ENCODE measurements around the gene EXPH5. TPM values are rescaled to one million over a fixed set of nuclear protein-coding genes. Genes with fewer than 3 reads are reported as not detected.

Gene EXPH5
- total RNA-seq, 1 experiment from 2014 or later = 17.0 TPM

DNA sequence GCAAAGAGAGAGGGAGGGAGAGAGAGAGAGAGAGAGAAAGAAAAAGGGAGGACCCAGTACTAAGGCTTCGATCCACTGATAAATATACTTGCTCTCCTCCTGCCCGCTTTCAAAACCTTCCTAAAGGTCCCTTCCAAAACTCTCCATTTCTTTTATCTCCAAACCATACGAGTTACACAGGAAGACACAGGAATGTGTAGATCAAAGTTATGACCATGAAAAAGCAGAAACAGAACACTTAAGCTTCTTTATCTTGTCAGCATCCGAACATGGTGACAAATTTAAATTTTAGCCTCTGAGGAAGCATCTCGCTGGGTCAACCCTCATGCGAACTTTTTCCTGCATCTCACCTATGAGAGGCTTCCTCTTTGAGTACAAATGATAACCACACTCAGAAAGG is 66.2 kb downstream of the EXPH5 start:
- TF ChIP-seq, protein P1, sequence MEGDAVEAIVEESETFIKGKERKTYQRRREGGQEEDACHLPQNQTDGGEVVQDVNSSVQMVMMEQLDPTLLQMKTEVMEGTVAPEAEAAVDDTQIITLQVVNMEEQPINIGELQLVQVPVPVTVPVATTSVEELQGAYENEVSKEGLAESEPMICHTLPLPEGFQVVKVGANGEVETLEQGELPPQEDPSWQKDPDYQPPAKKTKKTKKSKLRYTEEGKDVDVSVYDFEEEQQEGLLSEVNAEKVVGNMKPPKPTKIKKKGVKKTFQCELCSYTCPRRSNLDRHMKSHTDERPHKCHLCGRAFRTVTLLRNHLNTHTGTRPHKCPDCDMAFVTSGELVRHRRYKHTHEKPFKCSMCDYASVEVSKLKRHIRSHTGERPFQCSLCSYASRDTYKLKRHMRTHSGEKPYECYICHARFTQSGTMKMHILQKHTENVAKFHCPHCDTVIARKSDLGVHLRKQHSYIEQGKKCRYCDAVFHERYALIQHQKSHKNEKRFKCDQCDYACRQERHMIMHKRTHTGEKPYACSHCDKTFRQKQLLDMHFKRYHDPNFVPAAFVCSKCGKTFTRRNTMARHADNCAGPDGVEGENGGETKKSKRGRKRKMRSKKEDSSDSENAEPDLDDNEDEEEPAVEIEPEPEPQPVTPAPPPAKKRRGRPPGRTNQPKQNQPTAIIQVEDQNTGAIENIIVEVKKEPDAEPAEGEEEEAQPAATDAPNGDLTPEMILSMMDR (IDR thresholded peaks at IDR 0.05; ENCODE audit: unreplicated experiment) = no peak
- no peak for DNase-seq
- BruUV-seq (replicated peaks) = no TSS peak
- H3K4me1 Mint-ChIP-seq (ENCODE audit: low read depth, unreplicated experiment) = no peaks in the 10 kb centered on the region
- no peaks in the 10 kb centered on the region for H3K36me3 Mint-ChIP-seq (ENCODE audit: insufficient read depth, unreplicated experiment)
- no peaks in the 10 kb centered on the region for H3K27me3 Mint-ChIP-seq (ENCODE audit: unreplicated experiment)
- H3K9me3 Mint-ChIP-seq (ENCODE audit: low read depth, unreplicated experiment) = no peaks in the 10 kb centered on the region
- no peak overlapping the region for H3K4me3 Mint-ChIP-seq (ENCODE audit: low read depth, unreplicated experiment)
- intact Hi-C loops (cut with micrococcal nuclease; ENCODE audit: unreplicated experiment) = no loop called here
- CTCF ChIA-PET = no interaction called here
- H3K27ac Mint-ChIP-seq (ENCODE audit: unreplicated experiment) = no peak overlapping the region

DNA sequence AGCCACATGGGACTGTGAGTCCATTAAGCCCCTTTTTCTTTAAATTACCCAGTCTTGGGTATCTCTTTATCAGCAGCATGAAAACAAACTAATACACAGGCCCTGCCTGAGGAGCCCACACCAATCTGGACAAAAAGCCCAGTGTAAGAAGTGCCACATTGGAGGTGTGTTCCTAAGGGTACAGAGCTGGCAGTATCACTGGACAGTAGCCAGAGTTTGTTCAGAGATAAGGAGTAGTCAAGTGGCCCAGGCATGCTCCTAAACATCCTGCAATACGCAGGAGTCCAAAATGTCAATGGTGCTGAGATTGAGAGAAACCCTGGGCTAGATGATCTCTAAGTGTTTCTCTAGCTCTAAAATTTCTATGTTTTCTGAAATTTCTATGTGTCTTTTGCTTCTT is 68.4 kb downstream of the EXPH5 start:
- DNase-seq = no peak
- Mint-ChIP-seq H3K4me1 (ENCODE audit: low read depth, unreplicated experiment) (no peaks in the 10 kb centered on the region), H3K27ac (ENCODE audit: unreplicated experiment) (no peak overlapping the region), H3K9me3 (ENCODE audit: low read depth, unreplicated experiment) (no peaks in the 10 kb centered on the region), H3K36me3 (ENCODE audit: insufficient read depth, unreplicated experiment) (no peaks in the 10 kb centered on the region), H3K27me3 (ENCODE audit: unreplicated experiment) (no peaks in the 10 kb centered on the region), H3K4me3 (ENCODE audit: low read depth, unreplicated experiment) (no peak overlapping the region)
- intact Hi-C loops (cut with micrococcal nuclease; ENCODE audit: unreplicated experiment) = no loop called here
- TF ChIP-seq, protein P1 (IDR thresholded peaks at IDR 0.05; ENCODE audit: unreplicated experiment) = no peak
- CTCF ChIA-PET = no interaction called here
- BruUV-seq (replicated peaks) = no TSS peak

DNA sequence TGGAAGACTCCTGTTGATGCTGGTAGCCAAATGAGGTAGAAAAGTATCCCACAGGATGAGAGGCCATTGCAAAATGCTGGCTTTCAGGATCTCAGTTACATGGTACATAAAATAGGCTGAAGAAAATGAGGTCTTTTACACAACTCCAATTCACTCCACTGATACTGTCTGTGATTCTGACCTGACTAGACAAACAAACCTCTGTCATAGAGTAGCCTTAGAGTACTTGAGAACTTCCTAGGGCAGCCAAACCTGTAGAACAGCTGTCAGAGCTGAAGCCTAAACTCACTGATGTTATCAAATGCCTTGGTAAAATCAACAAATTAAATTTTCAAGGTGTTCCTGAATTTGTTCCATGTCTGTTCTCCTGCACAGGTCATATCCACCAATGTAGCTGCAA is 69.1 kb downstream of the EXPH5 start:
- intact Hi-C loops (cut with micrococcal nuclease; ENCODE audit: unreplicated experiment) = no loop called here
- Mint-ChIP-seq H3K4me3 (ENCODE audit: low read depth, unreplicated experiment) (no peak overlapping the region), H3K27ac (ENCODE audit: unreplicated experiment) (no peak overlapping the region), H3K4me1 (ENCODE audit: low read depth, unreplicated experiment) (no peaks in the 10 kb centered on the region), H3K27me3 (ENCODE audit: unreplicated experiment) (no peaks in the 10 kb centered on the region), H3K36me3 (ENCODE audit: insufficient read depth, unreplicated experiment) (no peaks in the 10 kb centered on the region), H3K9me3 (ENCODE audit: low read depth, unreplicated experiment) (no peaks in the 10 kb centered on the region)
- CTCF ChIA-PET = no interaction called here
- no peak for DNase-seq
- BruUV-seq (replicated peaks) = no TSS peak
- TF ChIP-seq, protein P1 (IDR thresholded peaks at IDR 0.05; ENCODE audit: unreplicated experiment) = no peak

DNA sequence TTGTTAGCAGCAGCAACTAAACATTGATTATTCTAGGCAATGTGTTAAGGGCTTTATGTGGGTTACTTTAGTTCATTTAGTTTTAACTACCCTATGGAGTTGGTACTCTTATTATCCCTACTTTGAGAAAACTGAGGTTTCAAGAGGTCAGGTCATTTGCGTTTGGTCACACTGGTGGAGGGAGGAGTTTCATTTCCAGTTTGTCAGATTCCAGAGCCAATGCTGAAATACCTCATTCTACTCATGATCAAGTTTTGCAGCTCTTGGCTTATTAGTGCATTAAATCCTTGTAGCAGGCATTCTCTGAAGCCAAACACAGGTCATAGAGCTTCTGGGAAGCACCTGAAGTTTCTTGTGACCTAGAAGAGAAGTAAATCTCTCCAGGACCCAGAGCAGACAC is 71.2 kb downstream of the EXPH5 start:
- no peak for DNase-seq
- no peaks in the 10 kb centered on the region for H3K36me3 Mint-ChIP-seq (ENCODE audit: insufficient read depth, unreplicated experiment)
- H3K9me3 Mint-ChIP-seq (ENCODE audit: low read depth, unreplicated experiment) = no peaks in the 10 kb centered on the region
- no TSS peak for BruUV-seq (replicated peaks)
- intact Hi-C loops (cut with micrococcal nuclease; ENCODE audit: unreplicated experiment) = no loop called here
- CTCF ChIA-PET = no interaction called here
- H3K27me3 Mint-ChIP-seq (ENCODE audit: unreplicated experiment) = no peaks in the 10 kb centered on the region
- H3K4me1 Mint-ChIP-seq (ENCODE audit: low read depth, unreplicated experiment) = no peaks in the 10 kb centered on the region
- H3K4me3 Mint-ChIP-seq (ENCODE audit: low read depth, unreplicated experiment) = no peak overlapping the region
- no peak overlapping the region for H3K27ac Mint-ChIP-seq (ENCODE audit: unreplicated experiment)
- TF ChIP-seq, protein P1 (IDR thresholded peaks at IDR 0.05; ENCODE audit: unreplicated experiment) = no peak

DNA sequence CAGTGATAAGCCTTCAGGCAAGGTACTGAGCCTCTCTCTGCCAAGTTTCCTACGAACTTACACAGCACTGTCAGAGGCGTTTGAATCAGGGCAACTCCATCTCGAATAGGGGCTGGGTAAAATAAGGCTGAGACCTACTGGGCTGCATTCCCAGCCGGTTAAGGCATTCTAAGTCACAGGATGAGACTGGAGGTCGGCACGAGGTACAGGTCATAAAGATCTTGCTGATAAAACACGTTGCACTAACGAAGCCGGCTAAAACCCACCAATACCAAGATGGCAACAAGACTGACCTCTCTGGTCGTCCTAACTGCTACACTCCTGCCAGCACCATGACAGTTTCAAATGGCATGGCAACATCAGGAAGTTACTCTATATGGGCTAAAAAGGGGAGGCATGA is 75.0 kb downstream of the EXPH5 start:
- H3K36me3 Mint-ChIP-seq (ENCODE audit: insufficient read depth, unreplicated experiment) = no peaks in the 10 kb centered on the region
- DNase-seq = no peak
- H3K27ac Mint-ChIP-seq (ENCODE audit: unreplicated experiment) = no peak overlapping the region
- H3K4me3 Mint-ChIP-seq (ENCODE audit: low read depth, unreplicated experiment) = no peak overlapping the region
- no peaks in the 10 kb centered on the region for H3K9me3 Mint-ChIP-seq (ENCODE audit: low read depth, unreplicated experiment)
- CTCF ChIA-PET = no interaction called here
- no peaks in the 10 kb centered on the region for H3K4me1 Mint-ChIP-seq (ENCODE audit: low read depth, unreplicated experiment)
- intact Hi-C loops (cut with micrococcal nuclease; ENCODE audit: unreplicated experiment) = no loop called here
- TF ChIP-seq, protein P1 (IDR thresholded peaks at IDR 0.05; ENCODE audit: unreplicated experiment) = no peak
- BruUV-seq (replicated peaks) = no TSS peak
- no peaks in the 10 kb centered on the region for H3K27me3 Mint-ChIP-seq (ENCODE audit: unreplicated experiment)
